CD4-positive, alpha-beta T cell treated with Interleukin-10 for 1 hour (primary cell): ENCODE results near the gene ASB7.
"Not testable (repeated sequence)": the region's sequence is repeated elsewhere in the genome, so short reads cannot be mapped to it uniquely, and the experiment has no call there.

Experiments used
- DNase-seq: peaks from one replicate; pipeline ENCODE4 v3.0.0-alpha.2; 2020

ASB7 gene

GRCh38 chr15:100602064-100602822, at the start of gene ASB7, which contains the start of gene LINS1:
Gene ASB7 (plus strand): TSS chr15:100602589. CDS start chr15:100612217, 9,628 bp downstream.
Gene LINS1 (minus strand): TSS chr15:100602184. CDS start chr15:100580842, 21,342 bp downstream.
- DNase-seq: peak; percentile 100

GRCh38 chr15:100553468-100553867, 48.9 kb upstream of the ASB7 start:
- DNase-seq: no peak

GRCh38 chr15:100558771-100559254, 43.6 kb upstream of the ASB7 start:
- DNase-seq: no peak

GRCh38 chr15:100559330-100559729, 43.1 kb upstream of the ASB7 start:
- DNase-seq: no peak

- DNase-seq: no peak
These were observed 42.1 kb upstream of the ASB7 start for GRCh38 chr15:100560323-100560722.

GRCh38 chr15:100565591-100565990, 36.8 kb upstream of the ASB7 start:
- no peak for DNase-seq

- no peak for DNase-seq
These were observed 35.4 kb upstream of the ASB7 start for GRCh38 chr15:100566850-100567628.

- DNase-seq: no peak
These were observed 33.0 kb upstream of the ASB7 start for GRCh38 chr15:100569391-100569790.

- DNase-seq: no peak
These were observed 32.1 kb upstream of the ASB7 start for GRCh38 chr15:100570275-100570674.

GRCh38 chr15:100570735-100571313, 31.6 kb upstream of the ASB7 start:
- DNase-seq: no peak

GRCh38 chr15:100571592-100572167, 30.7 kb upstream of the ASB7 start:
- peak; percentile 33 for DNase-seq

GRCh38 chr15:100572362-100572983, 29.9 kb upstream of the ASB7 start:
- peak; percentile 47 for DNase-seq

GRCh38 chr15:100573526-100573925, 28.9 kb upstream of the ASB7 start:
- DNase-seq: no peak

GRCh38 chr15:100580414-100580813, 22.0 kb upstream of the ASB7 start:
- peak; percentile 43 for DNase-seq

- no peak for DNase-seq
These were observed 13.6 kb upstream of the ASB7 start for GRCh38 chr15:100588638-100589242.

- not testable (repeated sequence) for DNase-seq
These were observed 11.2 kb upstream of the ASB7 start for GRCh38 chr15:100591163-100591562.

GRCh38 chr15:100591835-100592234, 10.6 kb upstream of the ASB7 start:
- no peak for DNase-seq

- peak; percentile 22 for DNase-seq
These were observed 9.5 kb upstream of the ASB7 start for GRCh38 chr15:100592898-100593297.

- no peak for DNase-seq
These were observed 9.0 kb upstream of the ASB7 start for GRCh38 chr15:100593431-100593830.

GRCh38 chr15:100595964-100596363, 6.4 kb upstream of the ASB7 start:
- DNase-seq: peak; percentile 25

- peak; percentile 96 for DNase-seq
These were observed 5.6 kb upstream of the ASB7 start for GRCh38 chr15:100596792-100597191.

- DNase-seq: peak; percentile 32
These were observed 4.5 kb upstream of the ASB7 start for GRCh38 chr15:100597862-100598261.
